NCI-H460 (cell line): ENCODE measurements around the gene VAPA. TPM values are rescaled to one million over a fixed set of nuclear protein-coding genes. Genes with fewer than 3 reads are reported as not detected.

ENCODE experiments used
- DNase-seq: peaks from one replicate; pipeline ENCODE4 v3.0.0-alpha.2; 2016; ENCODE audit warnings: low read depth; ENCODE audit errors: extremely low read depth
- total RNA-seq: library from RNA; depleted of rRNA; stranded (reverse); fragments of >200 nt; shearing (Covaris generic); gene quantifications from 2 replicates; pipeline ENCODE4 v1.2.3, GENCODE V29; 2014

VAPA gene
- total RNA-seq, 1 experiment from 2014 or later, result 343 TPM

DNA sequence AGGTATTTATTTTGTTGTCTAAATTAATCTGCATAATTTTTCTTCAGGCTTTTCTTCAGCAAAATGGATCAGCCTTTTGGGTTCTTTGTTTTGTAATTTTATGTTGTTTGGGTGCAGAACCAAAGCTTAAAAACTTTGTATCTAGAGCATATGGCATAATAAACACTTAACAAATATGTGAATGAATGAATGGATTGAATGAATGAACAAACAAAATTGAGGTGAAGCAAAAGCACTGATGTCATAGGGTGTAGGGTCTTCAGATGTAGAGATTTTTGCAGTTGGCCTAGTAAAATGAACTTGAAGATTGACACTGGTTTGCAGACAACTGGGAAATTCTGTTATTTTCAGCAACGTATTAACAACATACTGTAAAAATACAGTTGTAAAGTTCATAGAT lies 17.3 kb downstream of the VAPA start:
- DNase-seq, result no peak

DNA sequence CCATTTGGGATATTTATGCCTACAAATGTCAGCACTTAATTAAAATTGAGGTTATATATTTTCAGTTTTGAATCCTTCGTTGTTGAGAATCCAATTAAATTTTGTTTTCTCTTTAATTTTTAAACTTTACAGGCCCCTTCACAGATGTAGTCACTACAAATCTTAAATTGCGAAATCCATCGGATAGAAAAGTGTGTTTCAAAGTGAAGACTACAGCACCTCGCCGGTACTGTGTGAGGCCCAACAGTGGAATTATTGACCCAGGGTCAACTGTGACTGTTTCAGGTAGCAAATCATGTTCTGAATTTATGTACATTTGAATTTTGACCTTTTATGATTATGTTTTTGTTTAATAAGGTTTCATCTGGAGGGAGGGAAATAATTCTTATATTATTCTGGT lies 17.9 kb downstream of the VAPA start:
- no peak for DNase-seq

DNA sequence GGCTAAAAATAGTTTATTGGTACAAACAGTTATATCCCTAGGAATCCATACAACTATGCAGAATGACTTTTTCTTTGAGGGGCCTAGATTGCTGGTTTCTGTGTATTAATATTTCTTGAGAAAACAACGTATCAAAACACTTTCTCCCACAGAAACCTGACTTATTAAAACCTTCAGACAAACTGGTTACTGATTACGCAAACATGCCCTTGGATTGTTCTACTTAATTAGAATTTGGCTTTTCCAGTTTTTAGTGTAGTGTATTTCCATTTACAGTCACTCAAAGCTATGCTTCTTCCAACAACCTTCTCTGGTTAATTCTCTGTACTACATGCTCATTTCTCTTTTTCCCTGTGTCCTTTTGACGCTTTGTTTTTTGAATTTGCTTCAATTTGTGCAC lies 20.0 kb downstream of the VAPA start:
- no peak for DNase-seq

DNA sequence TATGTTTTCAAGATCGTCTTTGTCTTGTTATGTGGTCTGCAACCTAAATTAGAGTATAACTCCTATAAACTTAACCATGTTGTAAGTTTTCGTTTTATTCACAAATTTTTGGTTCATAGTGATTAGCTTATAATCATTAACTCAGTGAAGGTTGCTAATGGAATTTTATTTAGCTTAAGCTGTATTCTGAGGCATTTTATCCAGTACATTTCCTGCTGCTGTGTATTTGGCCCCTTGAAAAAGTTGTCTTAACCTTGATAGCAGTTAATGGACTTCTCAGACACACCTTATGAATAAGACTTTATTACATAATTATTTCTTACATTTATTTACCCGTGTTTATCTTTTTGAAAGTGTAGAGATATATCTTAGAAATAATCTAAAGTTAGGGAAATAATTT lies 20.5 kb downstream of the VAPA start:
- DNase-seq, result no peak

DNA sequence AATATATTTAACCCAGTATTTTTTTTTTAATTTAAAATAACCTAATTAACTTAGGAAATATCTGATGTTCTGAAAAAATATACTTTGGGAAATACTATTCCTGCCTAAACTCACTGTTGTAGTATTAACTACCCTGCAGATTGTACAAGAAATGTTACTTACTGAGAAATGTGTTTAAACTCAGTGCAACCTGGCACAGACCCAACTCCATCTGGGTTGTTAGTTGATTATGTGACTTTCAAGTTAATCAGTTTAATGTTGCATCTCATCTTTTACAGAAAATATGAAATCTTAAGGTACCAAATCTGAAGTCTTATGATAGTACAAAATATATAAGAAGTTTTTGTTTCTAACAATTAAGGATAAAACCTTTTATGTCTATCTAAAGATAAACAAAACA lies 27.3 kb downstream of the VAPA start:
- DNase-seq, result no peak

DNA sequence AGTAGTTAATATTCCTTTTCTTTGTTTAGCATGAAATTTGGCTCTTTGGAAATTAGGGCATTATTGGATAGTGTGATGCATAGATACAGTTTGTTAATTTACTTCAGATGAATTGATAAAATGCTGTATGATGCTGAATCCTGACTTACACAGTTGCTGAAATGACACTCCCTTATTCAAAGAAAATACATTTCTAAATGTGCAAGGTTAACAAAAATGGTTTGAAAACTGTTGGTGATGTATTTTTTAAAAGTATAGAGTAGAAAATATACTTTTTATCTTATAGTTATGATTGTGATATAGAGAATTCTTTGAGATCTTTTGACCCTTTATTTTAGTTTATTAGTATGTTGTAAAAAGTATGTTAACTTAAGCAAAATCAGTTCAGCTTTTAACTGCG lies 27.8 kb downstream of the VAPA start:
- no peak for DNase-seq

DNA sequence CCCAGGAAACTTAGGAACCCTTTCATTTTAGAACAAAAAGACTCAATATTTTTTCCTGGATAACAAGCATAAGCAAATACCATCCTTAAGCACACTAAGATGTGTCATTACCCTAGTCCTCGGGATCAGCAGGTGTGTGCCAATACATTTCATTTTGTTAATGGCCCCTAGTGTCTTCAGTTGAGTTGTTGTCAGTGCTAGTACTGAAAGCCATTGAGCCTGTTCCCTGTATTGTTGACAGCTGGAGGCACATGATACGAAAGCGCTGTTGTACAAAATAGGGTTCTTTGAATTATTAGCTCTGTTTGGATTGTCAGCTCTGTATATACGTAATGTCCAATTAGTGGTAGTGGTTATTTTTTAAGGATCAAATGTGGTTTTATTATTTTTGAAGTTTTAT lies 29.5 kb downstream of the VAPA start:
- DNase-seq, result no peak

DNA sequence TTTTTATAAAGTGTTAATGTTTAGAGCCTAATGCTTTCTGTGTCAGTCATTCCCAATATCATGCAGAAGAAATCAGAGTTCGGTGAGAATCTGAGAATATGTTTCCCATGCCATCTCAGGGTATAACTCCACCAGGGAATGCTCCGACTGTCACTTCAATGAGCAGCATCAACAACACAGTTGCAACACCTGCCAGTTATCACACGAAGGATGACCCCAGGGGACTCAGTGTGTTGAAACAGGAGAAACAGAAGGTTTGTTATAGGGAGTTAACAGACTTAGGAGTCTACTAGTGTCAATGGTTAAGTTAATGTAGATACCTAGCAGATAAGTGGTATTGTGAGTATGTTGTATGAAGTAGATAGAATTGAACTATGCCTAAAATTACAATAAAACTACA lies 31.0 kb downstream of the VAPA start:
- DNase-seq, result no peak

DNA sequence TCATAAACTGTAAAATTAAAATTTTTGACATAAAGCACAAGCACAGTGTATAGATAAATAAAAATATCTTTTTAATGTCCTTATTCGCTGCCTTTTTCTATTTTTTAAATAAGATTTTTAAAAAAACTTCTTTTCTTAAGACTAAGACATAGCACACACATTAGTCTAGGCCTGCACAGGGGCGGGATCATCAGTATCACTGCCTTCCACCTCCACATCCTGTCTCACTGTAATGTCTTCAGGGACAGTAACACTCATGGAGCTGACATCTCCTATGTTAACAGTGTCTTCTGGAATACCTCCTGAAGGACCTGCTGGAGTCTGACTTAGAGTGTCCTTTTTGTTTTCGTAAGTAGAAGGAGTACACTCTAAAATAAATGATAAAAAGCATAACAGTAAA lies 33.0 kb downstream of the VAPA start:
- DNase-seq, result no peak

DNA sequence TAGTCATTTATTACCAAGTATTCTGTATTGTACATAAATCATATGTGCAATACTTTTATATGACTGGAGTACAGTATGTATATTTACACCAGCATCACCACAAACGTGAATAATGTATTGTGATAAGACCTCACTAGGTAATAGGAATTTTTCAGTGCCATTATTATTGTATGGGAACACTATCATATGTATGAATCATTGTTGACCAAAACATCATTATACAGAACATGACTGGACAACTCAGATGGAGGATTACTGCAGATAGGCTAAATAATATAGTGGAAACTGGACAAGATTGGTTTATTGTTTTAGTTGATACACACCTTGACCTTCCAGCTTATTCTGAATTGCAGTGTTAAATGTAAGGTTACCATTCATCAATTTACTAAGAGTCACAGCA lies 33.4 kb downstream of the VAPA start:
- DNase-seq, result no peak

DNA sequence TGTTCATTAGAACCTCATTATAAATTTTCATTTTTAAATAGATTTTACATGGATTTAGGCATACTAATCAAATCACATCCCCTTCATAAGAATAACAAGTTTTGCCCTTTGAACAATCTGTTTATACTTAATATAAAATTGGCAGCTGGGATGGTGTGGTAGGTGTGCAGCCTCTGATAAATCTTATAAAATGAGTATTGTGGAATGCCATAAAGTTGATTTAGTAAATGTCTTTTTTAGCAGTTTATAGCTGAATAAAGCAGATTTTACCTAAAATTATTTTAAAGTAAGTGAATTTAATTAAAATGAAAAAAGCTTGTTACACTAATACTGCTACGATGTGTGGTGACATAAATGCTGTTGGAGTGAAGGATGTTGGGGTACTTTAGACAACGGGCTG lies 35.5 kb downstream of the VAPA start:
- DNase-seq, result no peak

DNA sequence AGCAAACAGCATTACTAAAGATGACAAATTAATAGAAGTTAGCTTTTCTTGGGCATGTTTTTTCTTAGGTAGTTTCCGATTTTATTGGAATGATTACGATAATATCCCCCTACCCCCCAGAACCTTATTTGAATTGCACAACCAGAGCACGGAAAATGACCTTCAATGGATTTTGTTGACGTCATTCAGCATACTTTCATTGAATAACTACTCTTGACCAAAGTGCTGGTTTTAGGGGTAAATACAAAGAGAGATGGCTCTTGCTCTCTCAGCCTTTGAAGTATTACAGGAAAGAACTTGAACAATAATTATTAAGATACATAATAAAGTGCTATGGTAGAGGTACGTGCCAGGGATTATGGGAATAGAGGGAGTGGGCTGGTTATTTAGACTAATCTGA lies 36.0 kb downstream of the VAPA start:
- DNase-seq, result no peak

DNA sequence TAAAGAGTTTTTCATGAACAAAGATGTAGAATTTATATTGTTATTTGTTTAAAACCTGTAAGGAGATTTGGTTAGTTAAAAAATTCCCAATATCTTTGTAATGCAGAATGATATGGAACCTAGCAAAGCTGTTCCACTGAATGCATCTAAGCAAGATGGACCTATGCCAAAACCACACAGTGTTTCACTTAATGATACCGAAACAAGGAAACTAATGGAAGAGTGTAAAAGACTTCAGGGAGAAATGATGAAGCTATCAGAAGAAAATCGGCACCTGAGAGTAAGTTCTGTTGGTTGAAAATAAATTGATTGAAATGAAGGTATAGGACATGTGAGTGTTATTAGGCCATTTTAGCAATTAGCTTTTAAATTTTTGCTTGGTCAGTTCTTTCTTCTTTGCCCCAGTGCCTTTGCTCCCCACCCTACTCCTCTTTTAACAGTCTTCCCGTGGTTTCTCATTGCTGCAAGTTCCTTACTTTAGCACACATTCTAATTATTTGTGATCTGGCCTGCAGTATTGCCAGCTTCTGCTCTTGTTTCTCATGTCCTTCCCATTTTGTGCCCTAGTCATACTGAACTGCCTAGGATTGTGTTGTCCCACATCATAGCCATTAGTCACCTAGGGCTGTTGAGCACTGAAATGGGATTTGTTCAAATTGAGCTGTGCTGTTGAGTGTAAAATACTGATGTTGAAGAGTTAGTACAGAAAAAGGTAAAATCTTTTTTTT lies 36.6 kb downstream of the VAPA start:
- no peak for DNase-seq

DNA sequence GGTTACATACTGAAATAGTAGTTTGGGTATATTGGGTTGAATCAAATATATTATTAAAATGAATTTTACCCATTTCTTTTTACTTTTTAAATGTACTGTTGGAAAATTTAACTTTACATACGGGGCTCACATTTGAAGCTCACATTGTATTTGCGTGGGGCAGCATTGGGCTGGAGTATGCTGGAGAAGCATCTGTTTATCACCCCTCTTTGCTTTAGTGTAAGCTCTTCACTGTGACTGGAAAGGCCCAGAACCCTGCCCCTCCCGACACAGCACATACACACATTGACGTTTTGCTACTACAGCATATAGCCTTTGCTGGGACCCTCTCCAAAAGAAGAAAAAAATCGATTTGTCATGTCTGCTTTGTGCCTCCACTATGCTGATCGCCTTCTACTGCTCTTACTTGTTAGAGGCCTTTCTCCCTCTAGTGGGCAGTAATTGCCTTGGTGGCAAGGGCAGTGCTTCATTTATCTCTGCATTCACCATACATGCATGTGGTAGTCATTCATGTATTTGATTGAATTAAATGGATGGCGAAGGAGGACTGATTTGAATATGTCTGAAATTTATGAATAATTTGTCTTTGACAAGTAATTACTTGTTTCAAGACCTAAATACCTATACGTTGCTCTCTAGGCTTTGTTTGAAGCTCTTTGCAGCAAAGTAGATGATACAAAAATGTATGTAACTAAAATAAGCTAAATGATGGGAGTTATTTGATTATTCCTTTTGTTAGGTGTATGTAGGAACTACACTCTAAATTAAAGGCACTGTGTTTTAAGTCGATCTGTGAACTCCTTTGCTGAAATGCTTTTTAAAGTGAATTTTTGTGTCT lies 37.4 kb downstream of the VAPA start:
- peak; percentile 52 for DNase-seq

DNA sequence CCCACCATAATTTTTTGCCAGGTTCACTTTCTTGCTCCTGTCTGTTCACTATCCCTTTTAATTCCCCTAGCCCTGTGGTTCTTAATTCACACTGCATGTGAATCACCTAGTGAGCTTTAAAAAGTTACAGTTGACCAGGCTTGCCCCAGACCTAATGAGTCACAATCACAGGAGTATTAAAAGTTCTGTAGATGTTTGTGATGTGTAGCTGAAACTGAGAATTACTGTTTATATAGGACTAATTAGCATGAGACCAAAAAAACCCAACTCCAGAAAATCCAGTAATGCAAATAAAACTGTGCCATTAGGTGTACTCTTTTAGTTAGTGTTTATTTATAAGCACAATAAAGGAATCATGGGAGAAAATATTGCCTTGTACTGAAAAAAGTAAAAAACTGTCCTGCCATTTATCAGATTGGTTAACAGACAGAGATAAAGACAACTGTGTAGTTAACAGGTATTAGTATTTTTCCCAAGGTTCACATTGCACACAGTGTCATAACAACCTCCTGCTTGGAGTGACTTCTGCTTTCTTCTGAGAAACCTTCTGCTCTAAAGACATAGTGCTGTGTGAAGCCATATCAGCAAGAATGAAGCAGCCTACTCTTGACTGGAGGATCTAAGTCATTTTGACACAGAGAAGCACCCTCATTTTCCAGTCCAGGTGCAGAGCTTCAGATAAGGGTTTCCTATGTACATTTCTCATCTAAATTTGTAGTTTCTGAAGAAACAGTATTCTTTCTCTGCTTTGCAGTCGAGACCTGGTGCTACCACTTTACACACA lies 39.0 kb downstream of the VAPA start:
- no peak for DNase-seq

DNA sequence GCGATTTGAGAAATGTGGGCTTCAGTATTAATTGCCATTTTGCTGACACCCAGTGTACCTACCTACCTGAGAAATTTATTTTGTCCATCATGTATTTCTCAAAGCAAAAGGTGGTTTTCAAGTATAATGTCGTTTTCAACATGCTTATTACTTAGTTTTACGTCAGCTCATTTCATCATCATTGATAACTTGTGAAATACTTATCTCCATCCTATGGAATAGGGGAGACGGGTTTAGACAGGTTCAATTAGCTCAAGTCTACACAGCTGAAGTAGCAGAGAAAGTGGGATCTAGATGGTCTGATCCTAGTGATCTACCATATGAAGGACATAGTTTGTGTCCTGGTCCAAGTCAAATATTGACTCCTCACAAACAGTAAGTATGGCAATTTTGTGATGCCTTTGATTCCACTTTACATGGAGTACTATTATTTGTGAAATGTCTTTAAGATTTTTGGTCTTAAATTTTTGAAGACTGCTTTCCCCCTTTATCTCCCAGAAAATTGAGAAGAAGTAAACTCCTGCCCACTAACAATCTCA lies 45.1 kb downstream of the VAPA start:
- DNase-seq, result no peak

DNA sequence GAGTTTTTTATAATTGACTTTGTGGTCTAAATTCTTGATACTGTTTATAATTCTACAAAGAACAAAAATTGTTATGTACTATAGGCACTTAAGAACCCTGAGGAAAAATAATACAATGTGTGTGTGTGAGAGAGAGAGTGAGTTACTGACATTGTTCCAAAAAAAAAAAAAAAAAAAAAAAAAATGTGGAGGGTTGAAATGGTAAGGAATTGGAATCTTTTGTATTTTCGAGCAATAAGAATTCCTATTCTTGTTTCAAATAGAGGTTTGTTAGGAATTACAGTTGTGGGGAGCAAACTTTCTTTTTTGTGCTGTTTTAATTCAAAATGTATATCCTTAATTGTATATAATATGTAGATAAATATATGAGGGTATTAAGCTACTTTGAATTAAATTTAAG lies 45.7 kb downstream of the VAPA start:
- DNase-seq, result no peak

DNA sequence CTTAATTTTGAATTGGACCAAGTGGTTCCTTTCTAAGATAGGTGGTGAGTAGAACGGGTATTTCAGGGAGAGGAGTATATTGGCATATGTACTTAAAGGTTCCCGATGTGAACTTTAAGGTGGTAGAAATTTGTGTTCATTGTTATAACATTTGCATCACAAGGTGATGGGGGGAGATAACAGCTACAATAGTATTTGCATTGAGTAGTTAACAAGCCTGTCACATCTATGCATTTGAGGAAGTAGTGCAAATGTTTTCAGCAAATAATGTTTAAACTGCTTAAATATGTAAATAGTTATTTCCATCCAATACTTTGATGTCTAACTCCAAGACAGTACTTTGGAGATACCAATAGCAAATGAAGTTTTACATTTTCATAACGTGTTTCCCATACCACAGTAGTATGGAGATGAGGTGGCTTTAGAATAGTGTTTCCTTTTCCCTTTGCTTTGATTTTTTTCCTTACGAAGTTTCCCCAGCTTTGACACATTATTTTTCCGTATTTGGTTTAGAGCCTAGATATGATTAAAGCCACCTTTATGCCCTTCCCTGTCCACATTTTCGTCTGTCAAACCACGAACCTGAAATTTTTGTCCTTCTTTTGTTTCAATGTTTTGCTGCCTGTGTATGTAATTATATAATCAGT lies 46.6 kb downstream of the VAPA start:
- no peak for DNase-seq

DNA sequence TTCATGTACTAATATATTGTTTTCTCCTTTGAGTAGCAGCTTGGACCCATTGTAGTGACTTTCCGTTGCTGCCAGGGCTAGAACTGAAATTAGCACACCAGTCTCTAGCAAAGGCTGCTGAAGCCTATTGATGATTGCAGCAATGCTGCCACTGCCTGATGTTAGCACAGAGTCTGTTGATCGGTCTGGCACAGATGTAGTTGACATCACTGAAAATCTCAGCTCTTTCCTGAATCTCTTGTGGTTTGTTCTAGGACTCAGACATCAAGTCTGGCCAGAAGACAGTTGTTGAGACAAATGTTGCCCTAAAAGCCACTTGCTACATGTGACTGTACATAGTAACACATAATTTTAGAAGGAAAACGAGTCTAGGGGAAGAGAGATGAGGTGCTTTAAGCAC lies 47.2 kb downstream of the VAPA start:
- DNase-seq, result no peak

DNA sequence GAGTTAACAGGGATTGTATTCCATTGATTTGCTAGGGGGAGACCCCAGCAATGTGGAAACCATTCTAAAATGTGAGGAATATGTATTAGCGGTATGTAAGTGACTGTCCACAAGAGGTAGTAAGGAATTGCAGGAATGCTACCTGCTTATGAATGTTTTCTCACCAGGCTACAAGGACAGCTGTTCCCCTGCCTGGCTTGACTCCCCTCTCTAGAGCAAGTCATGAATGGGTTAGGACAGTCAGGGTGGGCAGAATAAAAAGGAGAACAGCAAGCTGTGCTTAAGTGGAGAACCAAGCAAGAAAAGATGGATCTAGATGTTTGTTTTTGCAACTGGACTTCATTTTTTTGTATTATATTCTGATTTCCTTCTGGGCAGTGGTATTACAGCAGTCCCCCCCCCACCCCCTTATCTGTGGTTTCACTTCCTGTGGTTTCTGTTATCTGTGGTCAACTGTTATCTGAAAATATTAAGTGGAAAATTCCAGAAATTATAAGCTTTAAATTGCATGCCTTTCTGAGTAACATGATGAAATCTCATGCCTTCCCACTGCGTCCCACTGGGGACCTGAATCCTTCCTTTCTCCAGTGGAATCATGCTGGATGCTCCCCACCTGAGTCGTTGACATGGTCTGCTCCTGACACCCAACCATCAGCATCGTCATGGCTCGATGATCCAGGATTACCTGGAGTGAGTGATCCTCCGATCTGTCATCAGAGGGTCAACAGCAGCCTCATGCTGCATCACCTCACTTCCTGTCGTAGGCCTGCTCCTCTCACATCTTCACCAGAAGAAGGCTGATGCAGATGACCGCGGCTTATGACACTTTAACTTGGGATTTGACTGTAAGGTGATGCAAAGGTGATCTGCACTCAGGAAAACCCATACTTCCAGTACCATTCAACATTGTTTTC lies 52.2 kb downstream of the VAPA start:
- no peak for DNase-seq
